Neural cell (in vitro differentiated cells): Measurements from ENCODE around the gene LETMD1.

ENCODE experiments used
- EP300 ChIP-seq: fragments of 450-650 bp; conservative IDR thresholded peaks from 2 replicates; pipeline ENCODE4 v1.6.1; 2014; ENCODE audit warnings: antibody characterized with exemption, mild to moderate bottlenecking, moderate library complexity; ENCODE audit not compliant: poor library complexity, severe bottlenecking
- EZH2 ChIP-seq: fragments of 200-600, 300-800 bp; shearing (Covaris generic), sonication (generic); IDR thresholded peaks from 2 replicates; pipeline ENCODE4 v1.6.1; 2014; ENCODE audit warnings: antibody characterized with exemption, low read length, borderline replicate concordance, mild to moderate bottlenecking; ENCODE audit not compliant: insufficient read depth, poor library complexity, severe bottlenecking
- POLR2AphosphoS5 ChIP-seq: IDR thresholded peaks from 2 replicates; pipeline ENCODE4 v1.6.1; 2012
- SMC3 ChIP-seq: fragments of 450-650 bp; conservative IDR thresholded peaks from 2 replicates; pipeline ENCODE4 v1.6.1; 2014; ENCODE audit warnings: antibody characterized with exemption, mild to moderate bottlenecking, moderate library complexity; ENCODE audit not compliant: poor library complexity
- TAF1 ChIP-seq: IDR thresholded peaks from 2 replicates; pipeline ENCODE4 v1.6.1; 2012; ENCODE audit warnings: low read depth
- TF ChIP-seq, protein P1 (sequence below): fragments of 450-650 bp; IDR thresholded peaks from 2 replicates; pipeline ENCODE4 v1.5.1; 2014; ENCODE audit warnings: antibody characterized with exemption, mild to moderate bottlenecking, moderate library complexity; ENCODE audit not compliant: poor library complexity, severe bottlenecking
- TF ChIP-seq, protein P2 (sequence below): IDR thresholded peaks from 2 replicates; pipeline ENCODE4 v1.6.1; 2012; ENCODE audit warnings: borderline replicate concordance

DNA sequence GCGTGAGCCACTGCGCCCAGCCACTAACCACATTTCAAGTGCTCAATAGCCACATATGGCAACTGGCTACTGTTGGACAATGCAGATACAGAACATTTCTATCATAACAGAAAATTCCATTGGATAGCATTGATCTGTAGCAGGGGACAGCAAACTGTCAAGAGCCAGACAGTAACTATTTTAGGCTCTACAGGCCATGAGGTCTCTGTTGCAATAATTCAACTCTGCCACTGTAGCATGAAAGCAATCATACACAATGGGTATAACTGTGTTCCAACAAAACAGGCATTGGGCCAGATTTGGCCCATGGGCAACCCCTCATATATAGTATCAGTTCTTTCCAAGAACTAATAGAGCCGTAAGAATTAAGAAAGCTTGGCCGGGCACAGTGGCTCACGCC is 27.3 kb downstream of the LETMD1 start:
- TF ChIP-seq, protein P1, sequence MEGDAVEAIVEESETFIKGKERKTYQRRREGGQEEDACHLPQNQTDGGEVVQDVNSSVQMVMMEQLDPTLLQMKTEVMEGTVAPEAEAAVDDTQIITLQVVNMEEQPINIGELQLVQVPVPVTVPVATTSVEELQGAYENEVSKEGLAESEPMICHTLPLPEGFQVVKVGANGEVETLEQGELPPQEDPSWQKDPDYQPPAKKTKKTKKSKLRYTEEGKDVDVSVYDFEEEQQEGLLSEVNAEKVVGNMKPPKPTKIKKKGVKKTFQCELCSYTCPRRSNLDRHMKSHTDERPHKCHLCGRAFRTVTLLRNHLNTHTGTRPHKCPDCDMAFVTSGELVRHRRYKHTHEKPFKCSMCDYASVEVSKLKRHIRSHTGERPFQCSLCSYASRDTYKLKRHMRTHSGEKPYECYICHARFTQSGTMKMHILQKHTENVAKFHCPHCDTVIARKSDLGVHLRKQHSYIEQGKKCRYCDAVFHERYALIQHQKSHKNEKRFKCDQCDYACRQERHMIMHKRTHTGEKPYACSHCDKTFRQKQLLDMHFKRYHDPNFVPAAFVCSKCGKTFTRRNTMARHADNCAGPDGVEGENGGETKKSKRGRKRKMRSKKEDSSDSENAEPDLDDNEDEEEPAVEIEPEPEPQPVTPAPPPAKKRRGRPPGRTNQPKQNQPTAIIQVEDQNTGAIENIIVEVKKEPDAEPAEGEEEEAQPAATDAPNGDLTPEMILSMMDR: no peak
- TF ChIP-seq POLR2AphosphoS5 (no peak), EP300 (no peak), TAF1 (no peak), EZH2 (no peak), SMC3 (no peak)
- TF ChIP-seq, protein P2, sequence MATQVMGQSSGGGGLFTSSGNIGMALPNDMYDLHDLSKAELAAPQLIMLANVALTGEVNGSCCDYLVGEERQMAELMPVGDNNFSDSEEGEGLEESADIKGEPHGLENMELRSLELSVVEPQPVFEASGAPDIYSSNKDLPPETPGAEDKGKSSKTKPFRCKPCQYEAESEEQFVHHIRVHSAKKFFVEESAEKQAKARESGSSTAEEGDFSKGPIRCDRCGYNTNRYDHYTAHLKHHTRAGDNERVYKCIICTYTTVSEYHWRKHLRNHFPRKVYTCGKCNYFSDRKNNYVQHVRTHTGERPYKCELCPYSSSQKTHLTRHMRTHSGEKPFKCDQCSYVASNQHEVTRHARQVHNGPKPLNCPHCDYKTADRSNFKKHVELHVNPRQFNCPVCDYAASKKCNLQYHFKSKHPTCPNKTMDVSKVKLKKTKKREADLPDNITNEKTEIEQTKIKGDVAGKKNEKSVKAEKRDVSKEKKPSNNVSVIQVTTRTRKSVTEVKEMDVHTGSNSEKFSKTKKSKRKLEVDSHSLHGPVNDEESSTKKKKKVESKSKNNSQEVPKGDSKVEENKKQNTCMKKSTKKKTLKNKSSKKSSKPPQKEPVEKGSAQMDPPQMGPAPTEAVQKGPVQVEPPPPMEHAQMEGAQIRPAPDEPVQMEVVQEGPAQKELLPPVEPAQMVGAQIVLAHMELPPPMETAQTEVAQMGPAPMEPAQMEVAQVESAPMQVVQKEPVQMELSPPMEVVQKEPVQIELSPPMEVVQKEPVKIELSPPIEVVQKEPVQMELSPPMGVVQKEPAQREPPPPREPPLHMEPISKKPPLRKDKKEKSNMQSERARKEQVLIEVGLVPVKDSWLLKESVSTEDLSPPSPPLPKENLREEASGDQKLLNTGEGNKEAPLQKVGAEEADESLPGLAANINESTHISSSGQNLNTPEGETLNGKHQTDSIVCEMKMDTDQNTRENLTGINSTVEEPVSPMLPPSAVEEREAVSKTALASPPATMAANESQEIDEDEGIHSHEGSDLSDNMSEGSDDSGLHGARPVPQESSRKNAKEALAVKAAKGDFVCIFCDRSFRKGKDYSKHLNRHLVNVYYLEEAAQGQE: no peak
